ENCODE data around the gene RALGDS. TPM values are rescaled to one million over a fixed set of nuclear protein-coding genes. Genes with fewer than 3 reads are reported as not detected.

Gene RALGDS
- total and polyA plus RNA-seq, 2 of the 4 experiments (the other 2 are of a cell fraction), result 13.1 to 36.9 TPM

- H3K27me3 ChIP-seq (ENCODE audit: control insufficient read depth, insufficient read depth, low read length), result no peaks in the 10 kb centered on the region
- H3K27ac ChIP-seq (ENCODE audit: insufficient read depth, low read length), result no peak overlapping the region
- H2BK5ac ChIP-seq (ENCODE audit: low read depth, low read length, poor library complexity, severe bottlenecking), result no peak overlapping the region
- no peak for DNase-seq
- intact Hi-C loops (cut with micrococcal nuclease), result no loop called here
- no peak overlapping the region for H3K56ac ChIP-seq (ENCODE audit: extremely low read depth, insufficient read depth, low read length)
- H3K4ac ChIP-seq (ENCODE audit: low read depth, low read length), result no peak overlapping the region
- no peak overlapping the region for H3K9ac ChIP-seq (ENCODE audit: low read depth, low read length)
- in situ Hi-C loops (cut with MboI; ENCODE audit: low sequenced_read_pairs), result loop anchor here (5.0 kb wide), 1 partner anchor 106 kb away; no protein-coding TSS in a partner anchor
- POLR2A ChIA-PET (ENCODE audit: unreplicated experiment), result no interaction called here
- H3K4me2 ChIP-seq (ENCODE audit: low read depth, low read length), result no peak overlapping the region
- no peak overlapping the region for H2BK15ac ChIP-seq (ENCODE audit: low read depth, low read length)
- no peak overlapping the region for H4K8ac ChIP-seq (ENCODE audit: low read depth in 2 of 2, low read length in 2 of 2)
- 0 out of 2 replicates have a peak, but pooled peaks cover 1% of the 10 kb centered on the region for H3K36me3 ChIP-seq (ENCODE audit: control insufficient read depth, insufficient read depth, low read length)
- TF ChIP-seq RCOR1 (IDR thresholded peaks at IDR 0.05; ENCODE audit: insufficient replicate concordance, low read length), result no peak
- TF ChIP-seq MAZ (IDR thresholded peaks at IDR 0.05; ENCODE audit: borderline replicate concordance, low read depth, low read length), result no peak
- no peak for TF ChIP-seq FOS (IDR thresholded peaks at IDR 0.05; ENCODE audit: low read depth, low read length)
- no peak for TF ChIP-seq ELK1 (IDR thresholded peaks at IDR 0.05; ENCODE audit: borderline replicate concordance, low read depth, low read length)
- no peak for TF ChIP-seq RAD21 (IDR thresholded peaks at IDR 0.05; ENCODE audit: low read length)
- no peak for TF ChIP-seq POLR2A (IDR thresholded peaks at IDR 0.05; ENCODE audit: low read depth, low read length)
- TF ChIP-seq CEBPB (IDR thresholded peaks at IDR 0.05; ENCODE audit: low read depth, low read length), result no peak
- H2AK5ac ChIP-seq (ENCODE audit: low read depth, low read length), result no peak overlapping the region
- H3K9me3 ChIP-seq (ENCODE audit: control insufficient read depth, insufficient read depth, low read length), result no peaks in the 10 kb centered on the region
- no peak overlapping the region for H3K4me3 ChIP-seq (ENCODE audit: insufficient read depth, low read depth, low read length)
- ATAC-seq (ENCODE audit: low read depth), result no peak
- no peaks in the 10 kb centered on the region for H4K20me1 ChIP-seq (ENCODE audit: insufficient read depth, low read length)
- H2BK20ac ChIP-seq (ENCODE audit: low read depth, low read length), result no peak overlapping the region
- no TSS peak for BruUV-seq (replicated peaks)
- H3K18ac ChIP-seq (ENCODE audit: low read depth, low read length), result no peak overlapping the region
- H2AK9ac ChIP-seq (replicated peaks; ENCODE audit: low read depth, low read length, poor library complexity), result peak overlapping the region; percentile 70
- H3K23ac ChIP-seq (ENCODE audit: low read depth, low read length), result no peak overlapping the region
- CTCF ChIA-PET, result no interaction called here
- no peak overlapping the region for H3K14ac ChIP-seq (replicated peaks; ENCODE audit: low read depth, low read length)
- H3K4me1 ChIP-seq (ENCODE audit: control insufficient read depth, insufficient read depth, low read length), result no peaks in the 10 kb centered on the region
- peak overlapping the region; percentile 21 for H2AFZ ChIP-seq (replicated peaks; ENCODE audit: low read length, poor library complexity)
- H3K9me1 ChIP-seq (ENCODE audit: insufficient read depth, low read length), result 0 out of 2 replicates have a peak, but pooled peaks cover 3% of the 10 kb centered on the region
- 56% methylated on average over 18 of the region's 36 CpGs; no CpG with 5 or more reads in 1 of the 2 experiments for WGBS, 2 experiments (ENCODE audit: extremely low coverage in 2 of 2, insufficient read length in 1 of 2)
- no peak overlapping the region for H2BK120ac ChIP-seq (ENCODE audit: low read depth, low read length)
- H4K91ac ChIP-seq (ENCODE audit: insufficient read depth, low read depth, low read length), result no peak overlapping the region
- dilution Hi-C loops (cut with HindIII; ENCODE audit: low sequenced_read_pairs, unreplicated experiment), result no loop called here
- peaks cover 1 to 3% of the 10 kb centered on the region in 2 experiments; a peak in 2 of 4 replicates for H3K79me1 ChIP-seq (ENCODE audit: low read depth in 1 of 2, low read length in 2 of 2)
- H4K5ac ChIP-seq (ENCODE audit: low read depth, low read length), result no peak overlapping the region
These were observed 32.4 kb upstream of the RALGDS start for GRCh38 chr9:133153227-133154096.

Measured in IMR-90 (cell line).